ENCODE results near the gene ANGPT4.

Gene ANGPT4

GRCh38 chr20:877814-878213 is 38.3 kb downstream of the ANGPT4 start:
- CTCF ChIA-PET = no interaction called here
- POLR2A ChIA-PET = no interaction called here
- DNase-seq (ENCODE audit: low read depth, low spot score) = no peak
- no peak overlapping the region for H3K4me3 ChIP-seq (ENCODE audit: low read depth, low read length)
- TF ChIP-seq CTCF (IDR thresholded peaks at IDR 0.05; ENCODE audit: insufficient read depth, low read length, missing control alignments) = no peak

DNA sequence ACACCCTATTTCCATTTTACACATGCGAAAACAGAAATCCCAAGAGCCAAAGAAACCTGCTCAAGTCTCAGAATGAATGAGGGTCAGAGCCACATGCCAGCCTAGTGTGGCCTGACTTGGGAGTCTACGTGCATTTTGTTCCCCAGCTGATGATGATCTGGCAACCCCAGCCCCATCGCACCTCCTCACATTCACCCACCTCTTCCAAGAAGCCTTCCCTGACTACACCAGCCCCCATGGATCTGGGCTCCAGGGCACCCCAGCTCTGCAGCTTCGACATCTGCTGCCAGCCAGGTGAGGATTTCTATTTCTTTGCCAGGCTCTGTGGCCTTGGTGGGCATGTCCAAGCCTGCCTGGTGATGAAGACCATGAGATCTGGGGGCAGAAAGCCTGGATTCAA is 41.0 kb downstream of the ANGPT4 start:
- ChIA-PET POLR2A (no interaction called here), CTCF (no interaction called here)
- DNase-seq (ENCODE audit: low read depth, low spot score) = no peak
- no peak overlapping the region for H3K4me3 ChIP-seq (ENCODE audit: low read depth, low read length)
- TF ChIP-seq CTCF (IDR thresholded peaks at IDR 0.05; ENCODE audit: insufficient read depth, low read length, missing control alignments) = no peak

DNA sequence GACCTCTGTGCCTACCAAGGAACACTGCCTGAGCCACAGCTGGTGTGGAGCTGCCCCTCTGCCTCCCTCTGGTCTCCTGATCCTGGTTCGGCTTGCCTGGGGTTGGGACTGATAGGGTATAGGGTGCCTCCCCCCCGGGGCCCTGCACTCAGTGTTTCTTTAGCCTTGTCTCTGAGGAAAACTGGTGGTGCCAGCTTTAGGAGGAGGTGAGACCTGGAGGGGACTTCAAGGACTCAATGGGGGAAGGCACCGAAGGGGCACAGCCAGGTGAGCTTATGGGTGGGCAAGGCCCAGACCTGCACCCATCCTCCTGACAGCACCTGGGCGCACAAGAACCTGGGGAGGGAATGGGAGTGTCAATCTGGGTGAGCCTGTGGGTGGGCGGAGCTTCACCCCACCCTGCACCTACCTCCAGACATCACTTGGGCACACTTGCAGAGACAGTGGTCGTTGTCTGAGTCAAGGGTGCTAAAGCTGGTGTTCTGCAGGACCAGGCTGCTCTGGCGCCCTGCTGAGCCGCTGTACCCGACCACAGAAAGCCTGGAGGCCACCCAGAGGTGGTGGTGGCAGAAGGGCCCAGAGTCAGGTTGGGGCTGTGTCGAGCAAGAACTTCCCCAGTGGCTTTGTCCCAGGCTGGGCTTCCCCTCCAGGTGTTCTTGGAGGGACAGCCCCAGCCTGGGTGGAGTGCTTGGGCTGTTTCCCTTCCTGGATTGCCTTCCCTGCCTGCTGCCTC is 42.1 kb downstream of the ANGPT4 start:
- ChIA-PET CTCF (interaction anchor here (0.6 kb wide), 1 partner anchor 69 kb away, joined by 3 read pairs; no protein-coding TSS in a partner anchor), POLR2A (no interaction called here)
- H3K4me3 ChIP-seq (ENCODE audit: low read depth, low read length) = no peak overlapping the region
- TF ChIP-seq CTCF (IDR thresholded peaks at IDR 0.05; ENCODE audit: insufficient read depth, low read length, missing control alignments) = no peak
- DNase-seq (ENCODE audit: low read depth, low spot score) = no peak

GRCh38 chr20:872855-873520 is 43.1 kb downstream of the ANGPT4 start:
- CTCF ChIA-PET = no interaction called here
- no peak for DNase-seq (ENCODE audit: low read depth, low spot score)
- POLR2A ChIA-PET = no interaction called here
- no peak for TF ChIP-seq CTCF (IDR thresholded peaks at IDR 0.05; ENCODE audit: insufficient read depth, low read length, missing control alignments)
- no peak overlapping the region for H3K4me3 ChIP-seq (ENCODE audit: low read depth, low read length)

GRCh38 chr20:871948-872347 is 44.2 kb downstream of the ANGPT4 start:
- H3K4me3 ChIP-seq (ENCODE audit: low read depth, low read length) = no peak overlapping the region
- CTCF ChIA-PET = no interaction called here
- TF ChIP-seq CTCF (IDR thresholded peaks at IDR 0.05; ENCODE audit: insufficient read depth, low read length, missing control alignments) = no peak
- no peak for DNase-seq (ENCODE audit: low read depth, low spot score)
- POLR2A ChIA-PET = no interaction called here

DNA sequence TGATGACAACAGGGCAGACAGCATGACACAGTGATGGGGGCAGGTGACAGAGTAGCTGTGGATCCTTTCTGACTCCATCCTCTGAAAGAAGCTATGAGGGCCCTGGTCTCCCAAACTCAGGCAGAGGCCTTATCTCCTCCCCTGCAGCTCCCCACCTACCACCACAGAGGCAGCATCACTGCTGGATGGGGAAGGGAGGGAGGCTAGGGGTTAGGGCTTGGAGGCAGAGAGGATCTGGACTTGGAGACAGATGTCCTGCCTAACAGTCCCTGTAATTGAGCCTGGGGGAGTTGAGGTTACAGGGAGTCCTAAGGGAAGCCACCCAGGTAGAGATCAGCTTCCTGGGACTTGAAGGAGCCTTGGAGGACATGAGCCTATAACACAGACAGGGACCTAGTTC is 44.7 kb downstream of the ANGPT4 start:
- ChIA-PET POLR2A (no interaction called here), CTCF (no interaction called here)
- TF ChIP-seq CTCF (IDR thresholded peaks at IDR 0.05; ENCODE audit: insufficient read depth, low read length, missing control alignments) = no peak
- no peak for DNase-seq (ENCODE audit: low read depth, low spot score)
- no peak overlapping the region for H3K4me3 ChIP-seq (ENCODE audit: low read depth, low read length)
